ENCODE results near the gene PPIF.

The PPIF gene

DNA sequence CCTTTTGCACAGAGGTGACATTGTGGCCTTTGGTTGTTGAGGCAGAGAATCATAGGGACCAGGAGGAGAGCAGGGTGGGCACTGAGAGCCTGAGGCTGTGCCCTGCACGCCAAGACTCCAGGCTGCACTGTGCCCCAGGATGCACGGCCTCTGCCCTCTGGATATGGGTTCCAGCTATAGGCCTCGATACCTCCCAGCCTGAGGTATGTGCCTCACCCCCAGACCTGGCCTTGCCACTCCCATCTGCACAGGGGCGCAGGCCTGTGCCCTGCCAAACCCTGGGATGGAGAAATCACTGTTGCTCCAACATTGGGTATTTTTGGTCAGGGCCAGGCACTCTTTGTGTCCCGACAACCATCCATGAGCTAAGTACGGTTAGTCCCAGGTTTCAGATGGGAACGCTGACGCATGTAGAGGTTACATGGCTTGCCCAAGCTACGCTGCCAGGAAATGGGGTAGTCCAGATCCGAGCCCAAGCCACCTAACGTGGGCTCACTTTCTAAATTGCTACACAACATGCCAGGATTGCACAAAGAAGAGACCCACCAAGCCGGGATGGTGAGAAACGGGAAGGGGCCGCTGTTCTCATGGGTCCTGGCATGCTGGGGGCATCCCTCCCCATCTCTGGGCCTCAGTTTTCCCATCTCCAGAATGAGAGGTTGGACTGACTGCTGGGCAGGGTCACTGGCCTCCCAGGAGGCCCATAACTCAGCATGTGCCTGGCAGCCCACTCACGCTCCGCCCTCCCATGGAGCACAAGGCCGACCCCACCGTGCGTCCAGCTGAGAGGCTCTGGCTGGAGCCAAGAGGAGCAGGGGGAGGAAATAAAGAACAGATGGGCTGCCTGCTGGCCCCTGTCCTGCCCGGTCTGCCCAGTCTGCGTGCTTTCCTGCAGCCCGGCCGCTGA, 54.0 kb downstream of the PPIF start:
- TF ChIP-seq TOX (CRISPR knock-in tag; IDR thresholded peaks at IDR 0.05; ENCODE audit: borderline replicate concordance), result no peak
- TF ChIP-seq TCF4 (CRISPR knock-in tag; IDR thresholded peaks at IDR 0.05; ENCODE audit: borderline replicate concordance), result peak; percentile 60; the same call in 1 of the 2 replicates
- no peak for TF ChIP-seq ZNF70 (CRISPR knock-in tag; IDR thresholded peaks at IDR 0.05)
- no peak for TF ChIP-seq ISL1 (CRISPR knock-in tag; IDR thresholded peaks at IDR 0.05)
- no peak for TF ChIP-seq CSRNP3 (CRISPR knock-in tag; IDR thresholded peaks at IDR 0.05)
- ATAC-seq, result peak; percentile 54

- TF ChIP-seq ZFP30 (CRISPR knock-in tag; IDR thresholded peaks at IDR 0.05), result no peak
- TF ChIP-seq CSRNP3 (CRISPR knock-in tag; IDR thresholded peaks at IDR 0.05), result no peak
- no peak for TF ChIP-seq BACH2 (CRISPR knock-in tag; IDR thresholded peaks at IDR 0.05; ENCODE audit: borderline replicate concordance)
- no peak for TF ChIP-seq SNAI2 (CRISPR knock-in tag; IDR thresholded peaks at IDR 0.05)
- no peak for TF ChIP-seq TCF4 (CRISPR knock-in tag; IDR thresholded peaks at IDR 0.05; ENCODE audit: borderline replicate concordance)
- TF ChIP-seq ZNF8 (CRISPR knock-in tag; IDR thresholded peaks at IDR 0.05), result no peak
- no peak for TF ChIP-seq ZFP3 (CRISPR knock-in tag; IDR thresholded peaks at IDR 0.05)
- no peak for TF ChIP-seq ARNTL (CRISPR knock-in tag; IDR thresholded peaks at IDR 0.05; ENCODE audit: borderline replicate concordance, low read depth)
- TF ChIP-seq, protein P1, sequence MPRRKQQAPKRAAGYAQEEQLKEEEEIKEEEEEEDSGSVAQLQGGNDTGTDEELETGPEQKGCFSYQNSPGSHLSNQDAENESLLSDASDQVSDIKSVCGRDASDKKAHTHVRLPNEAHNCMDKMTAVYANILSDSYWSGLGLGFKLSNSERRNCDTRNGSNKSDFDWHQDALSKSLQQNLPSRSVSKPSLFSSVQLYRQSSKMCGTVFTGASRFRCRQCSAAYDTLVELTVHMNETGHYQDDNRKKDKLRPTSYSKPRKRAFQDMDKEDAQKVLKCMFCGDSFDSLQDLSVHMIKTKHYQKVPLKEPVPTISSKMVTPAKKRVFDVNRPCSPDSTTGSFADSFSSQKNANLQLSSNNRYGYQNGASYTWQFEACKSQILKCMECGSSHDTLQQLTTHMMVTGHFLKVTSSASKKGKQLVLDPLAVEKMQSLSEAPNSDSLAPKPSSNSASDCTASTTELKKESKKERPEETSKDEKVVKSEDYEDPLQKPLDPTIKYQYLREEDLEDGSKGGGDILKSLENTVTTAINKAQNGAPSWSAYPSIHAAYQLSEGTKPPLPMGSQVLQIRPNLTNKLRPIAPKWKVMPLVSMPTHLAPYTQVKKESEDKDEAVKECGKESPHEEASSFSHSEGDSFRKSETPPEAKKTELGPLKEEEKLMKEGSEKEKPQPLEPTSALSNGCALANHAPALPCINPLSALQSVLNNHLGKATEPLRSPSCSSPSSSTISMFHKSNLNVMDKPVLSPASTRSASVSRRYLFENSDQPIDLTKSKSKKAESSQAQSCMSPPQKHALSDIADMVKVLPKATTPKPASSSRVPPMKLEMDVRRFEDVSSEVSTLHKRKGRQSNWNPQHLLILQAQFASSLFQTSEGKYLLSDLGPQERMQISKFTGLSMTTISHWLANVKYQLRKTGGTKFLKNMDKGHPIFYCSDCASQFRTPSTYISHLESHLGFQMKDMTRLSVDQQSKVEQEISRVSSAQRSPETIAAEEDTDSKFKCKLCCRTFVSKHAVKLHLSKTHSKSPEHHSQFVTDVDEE (CRISPR knock-in tag; IDR thresholded peaks at IDR 0.05), result no peak
Observed at GRCh38 chr10:79402625-79402946, 55.3 kb downstream of the PPIF start.

DNA sequence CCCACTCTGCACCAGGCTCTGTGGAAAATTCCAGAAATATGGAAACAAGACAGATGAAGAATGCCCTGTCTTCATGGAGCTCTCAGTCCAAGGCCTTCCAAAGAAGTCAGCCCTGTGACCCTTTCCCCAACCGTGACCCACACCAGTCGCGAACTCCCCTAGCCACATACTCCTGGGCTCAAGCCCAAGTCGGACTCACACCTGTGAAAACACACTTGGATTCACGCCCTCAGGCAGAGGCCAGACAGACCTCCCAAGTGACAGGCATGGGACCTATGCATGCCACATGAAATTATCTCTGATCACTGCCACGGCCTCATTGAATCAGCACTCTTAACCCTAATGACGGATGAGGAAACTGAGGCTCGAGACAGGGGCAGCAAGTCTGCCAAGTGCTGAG, 55.7 kb downstream of the PPIF start:
- ATAC-seq, result no peak
- TF ChIP-seq ZNF565 (CRISPR knock-in tag; conservative IDR thresholded peaks at IDR 0.05; ENCODE audit: low read depth), result no peak
- TF ChIP-seq PPARA (CRISPR knock-in tag; IDR thresholded peaks at IDR 0.05; ENCODE audit: borderline replicate concordance), result no peak
- no peak for TF ChIP-seq ZFP30 (CRISPR knock-in tag; IDR thresholded peaks at IDR 0.05)
- no peak for TF ChIP-seq ZC3H10 (CRISPR knock-in tag; IDR thresholded peaks at IDR 0.05)
- no peak for TF ChIP-seq RARB (CRISPR knock-in tag; IDR thresholded peaks at IDR 0.05)
- TF ChIP-seq ISL1 (CRISPR knock-in tag; IDR thresholded peaks at IDR 0.05), result no peak
- TF ChIP-seq OSR1 (CRISPR knock-in tag; IDR thresholded peaks at IDR 0.05), result no peak

More at GRCh38 chr10:79402625-79402946, 55.3 kb downstream of the PPIF start:
- no peak for ATAC-seq

DNA sequence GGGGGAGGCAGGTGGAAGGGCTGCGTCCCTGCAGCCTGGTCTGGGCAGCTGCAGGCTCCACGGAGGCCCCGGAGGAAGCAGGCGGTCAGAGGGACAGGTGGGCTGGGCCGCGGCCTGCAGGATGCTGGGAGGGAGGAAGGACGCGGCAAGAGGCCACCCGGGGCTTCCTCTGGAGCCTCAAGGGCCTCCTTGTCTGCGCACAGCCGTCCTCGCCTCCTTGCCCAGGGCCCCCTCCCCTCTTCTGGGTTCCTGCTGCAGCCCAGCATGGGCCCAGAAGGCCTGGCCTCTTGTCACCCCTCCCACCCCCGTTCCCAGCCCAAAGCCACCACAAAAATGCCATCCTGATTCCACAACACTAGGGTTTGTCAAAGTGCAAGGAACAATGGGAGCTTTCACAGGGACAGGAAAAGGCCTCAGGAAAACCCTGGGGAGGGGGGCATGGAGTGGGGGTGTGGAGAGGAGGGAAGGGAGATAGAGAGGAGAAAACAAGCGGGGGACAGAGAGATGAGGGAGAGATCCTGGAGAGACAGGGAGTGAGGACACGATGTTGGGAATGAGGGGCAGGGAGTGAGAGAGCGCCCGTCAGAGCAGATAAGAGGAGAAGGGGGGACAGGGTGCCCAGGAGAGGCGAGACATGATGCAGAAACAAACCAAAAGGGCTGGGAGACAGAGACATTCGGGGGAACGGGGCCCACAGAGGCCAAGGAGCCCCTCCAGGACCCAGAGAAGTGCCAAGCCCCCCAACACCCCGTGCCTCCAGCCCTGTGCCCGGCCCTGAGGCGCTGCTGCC, 56.4 kb downstream of the PPIF start:
- no peak for ATAC-seq
- TF ChIP-seq ZNF70 (CRISPR knock-in tag; IDR thresholded peaks at IDR 0.05) (no peak), POU6F1 (CRISPR knock-in tag; IDR thresholded peaks at IDR 0.05; ENCODE audit: borderline replicate concordance, low read depth) (no peak), ZC3H10 (CRISPR knock-in tag; IDR thresholded peaks at IDR 0.05) (no peak), GLIS3 (CRISPR knock-in tag; IDR thresholded peaks at IDR 0.05) (no peak), CSRNP3 (CRISPR knock-in tag; IDR thresholded peaks at IDR 0.05) (no peak), SNAI2 (CRISPR knock-in tag; IDR thresholded peaks at IDR 0.05) (no peak), PPARA (CRISPR knock-in tag; IDR thresholded peaks at IDR 0.05; ENCODE audit: borderline replicate concordance) (no peak), ZFP30 (CRISPR knock-in tag; IDR thresholded peaks at IDR 0.05) (no peak), CSDC2 (CRISPR knock-in tag; IDR thresholded peaks at IDR 0.05) (no peak)
- TF ChIP-seq, protein P1 (CRISPR knock-in tag; IDR thresholded peaks at IDR 0.05), result no peak
